Measurements from ENCODE around the gene ACSF3.

DNA sequence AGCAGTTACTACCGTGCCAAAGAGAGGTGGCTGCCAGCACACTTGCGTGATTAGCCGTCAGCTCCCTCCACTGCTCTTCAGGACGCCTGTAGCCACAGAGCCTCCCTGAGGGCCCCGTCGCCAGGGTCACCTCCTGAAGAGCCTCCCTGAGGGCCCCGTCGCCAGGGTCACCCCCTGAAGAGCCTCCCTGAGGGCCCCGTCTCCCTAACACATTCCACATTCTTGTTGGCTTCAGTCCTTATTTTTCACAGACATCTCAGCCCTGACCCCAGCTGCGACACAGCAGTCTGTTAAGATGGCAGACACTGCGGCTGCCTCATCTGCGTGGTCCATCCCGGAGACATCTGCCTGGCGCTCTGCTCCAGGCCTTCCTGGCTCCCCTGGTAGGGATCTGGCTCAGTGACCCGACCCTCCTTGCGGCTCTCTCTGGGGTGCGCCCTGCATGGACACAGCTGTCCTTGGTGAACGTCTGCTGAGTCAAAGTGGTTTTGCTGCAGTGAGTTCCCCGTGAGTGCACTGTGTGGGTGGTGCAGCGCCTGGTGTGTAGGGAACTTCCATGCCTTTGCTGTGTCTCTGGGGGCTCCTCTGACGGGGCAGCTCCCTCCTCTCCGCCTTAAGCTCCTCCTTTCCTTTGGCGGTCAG, 11.4 kb downstream of the ACSF3 start:
- TF ChIP-seq, protein P1, sequence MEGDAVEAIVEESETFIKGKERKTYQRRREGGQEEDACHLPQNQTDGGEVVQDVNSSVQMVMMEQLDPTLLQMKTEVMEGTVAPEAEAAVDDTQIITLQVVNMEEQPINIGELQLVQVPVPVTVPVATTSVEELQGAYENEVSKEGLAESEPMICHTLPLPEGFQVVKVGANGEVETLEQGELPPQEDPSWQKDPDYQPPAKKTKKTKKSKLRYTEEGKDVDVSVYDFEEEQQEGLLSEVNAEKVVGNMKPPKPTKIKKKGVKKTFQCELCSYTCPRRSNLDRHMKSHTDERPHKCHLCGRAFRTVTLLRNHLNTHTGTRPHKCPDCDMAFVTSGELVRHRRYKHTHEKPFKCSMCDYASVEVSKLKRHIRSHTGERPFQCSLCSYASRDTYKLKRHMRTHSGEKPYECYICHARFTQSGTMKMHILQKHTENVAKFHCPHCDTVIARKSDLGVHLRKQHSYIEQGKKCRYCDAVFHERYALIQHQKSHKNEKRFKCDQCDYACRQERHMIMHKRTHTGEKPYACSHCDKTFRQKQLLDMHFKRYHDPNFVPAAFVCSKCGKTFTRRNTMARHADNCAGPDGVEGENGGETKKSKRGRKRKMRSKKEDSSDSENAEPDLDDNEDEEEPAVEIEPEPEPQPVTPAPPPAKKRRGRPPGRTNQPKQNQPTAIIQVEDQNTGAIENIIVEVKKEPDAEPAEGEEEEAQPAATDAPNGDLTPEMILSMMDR (IDR thresholded peaks at IDR 0.05; ENCODE audit: poor library complexity): no peak
- TF ChIP-seq EZH2 (IDR thresholded peaks at IDR 0.05; ENCODE audit: borderline replicate concordance): no peak
- no peak for TF ChIP-seq EZH2phosphoT487 (IDR thresholded peaks at IDR 0.05; ENCODE audit: low read depth, severe bottlenecking, unreplicated experiment)

Measured in hepatocyte (in vitro differentiated cells).